ENCODE measurements around the gene SCTR.

- TF ChIP-seq CTCF (IDR thresholded peaks at IDR 0.05) (no peak), POLR2A (IDR thresholded peaks at IDR 0.05) (no peak)
These were observed 12.4 kb upstream of the SCTR start for GRCh38 chr2:119536707-119537106.

Measured in adrenal gland (tissue), 5 donors.